Common myeloid progenitor, CD34-positive (primary cell): ENCODE results near the gene CDH23.
A peak's percentile ranks its signal among the peaks of the same experiment; 100 is the strongest.

Source experiments
- CTCF ChIA-PET: fragments of 350-600 bp; sonication (Branson Sonifier 250); formaldehyde crosslinking; loops from one replicate; lab custom pipeline; 2021; ENCODE audit warnings: antibody characterized with exemption; lab: Charles Lee
- POLR2A ChIA-PET: fragments of 350-600 bp; sonication (Branson Sonifier 250); formaldehyde crosslinking; loops from one replicate; lab custom pipeline; 2021; ENCODE audit warnings: antibody characterized with exemption; lab: Charles Lee
- DNase-seq, 3 donors: peaks; one replicate each; pipeline versions ENCODE4 v3.0.0 to v3.0.0-alpha.2; 2013
- H3K27ac ChIP-seq, 2 experiments: 1 replicate in 1 of 2; 2 replicates in 1 of 2; pipeline ENCODE4 v1.7.0; 2013; ENCODE audit warnings: inconsistent platforms in 2 of 2, low read length in 2 of 2, mild to moderate bottlenecking in 2 of 2, low read depth in 1 of 2, moderate library complexity in 1 of 2; ENCODE audit not compliant: severe bottlenecking in 2 of 2, insufficient read depth in 1 of 2, poor library complexity in 1 of 2
- H3K27me3 ChIP-seq, 5 experiments: replicated peaks in 2 of 5; 1 replicate in 3 of 5; 2 replicates in 2 of 5; pipeline versions ENCODE4 v1.6.1 to v1.7.0; 2013; ENCODE audit warnings: low read length in 4 of 5, mild to moderate bottlenecking in 2 of 5, moderate library complexity in 2 of 5, inconsistent platforms in 1 of 5; ENCODE audit not compliant: insufficient read depth in 5 of 5, control insufficient read depth in 4 of 5
- H3K36me3 ChIP-seq, 4 experiments: 1 replicate in 2 of 4; 2 replicates in 2 of 4; pipeline versions ENCODE4 v1.6.1 to v1.7.0; 2013; ENCODE audit warnings: low read length in 3 of 4, control low read depth in 1 of 4, mild to moderate bottlenecking in 1 of 4; ENCODE audit not compliant: control insufficient read depth in 4 of 4, insufficient read depth in 4 of 4
- H3K4me1 ChIP-seq, 4 experiments: 1 replicate in 3 of 4; 2 replicates in 1 of 4; pipeline versions ENCODE4 v1.6.1 to v1.7.1; 2013; ENCODE audit warnings: low read length in 3 of 4, mild to moderate bottlenecking in 3 of 4, control low read depth in 1 of 4, inconsistent platforms in 1 of 4, moderate library complexity in 1 of 4; ENCODE audit not compliant: control insufficient read depth in 4 of 4, insufficient read depth in 4 of 4; ENCODE audit errors: control extremely low read depth in 1 of 4
- H3K4me3 ChIP-seq, 7 experiments: 1 replicate in 4 of 7; 2 replicates in 3 of 7; pipeline versions ENCODE4 v1.5.1 to v1.7.0; 2013; ENCODE audit warnings: mild to moderate bottlenecking in 7 of 7, low read length in 6 of 7, moderate library complexity in 6 of 7, inconsistent platforms in 2 of 7, low read depth in 2 of 7, control low read depth in 1 of 7; ENCODE audit not compliant: insufficient read depth in 4 of 7, control insufficient read depth in 1 of 7; ENCODE audit errors: extremely low read depth in 1 of 7
- H3K9me3 ChIP-seq, 5 experiments: 1 replicate in 4 of 5; 2 replicates in 1 of 5; pipeline versions ENCODE4 v1.6.1 to v1.7.1; 2013; ENCODE audit warnings: low read length in 4 of 5, mild to moderate bottlenecking in 2 of 5, inconsistent platforms in 1 of 5, low read depth in 1 of 5, moderate library complexity in 1 of 5; ENCODE audit not compliant: control insufficient read depth in 4 of 5, insufficient read depth in 2 of 5; ENCODE audit errors: control extremely low read depth in 1 of 5
- WGBS: methylation state at CpG from one replicate; pipeline ENCODE4 v1.1.5; 2013; ENCODE audit not compliant: insufficient coverage; 5-methylcytosine and 5-hydroxymethylcytosine counted together

CDH23 gene

GRCh38 chr10:71549766-71550533 is 153.2 kb downstream of the CDH23 start:
- CTCF ChIA-PET, result interaction anchor here (1.0 to 1.2 kb wide), 3 partner anchors 20 to 175 kb away, joined by 3 read pairs; no protein-coding TSS in a partner anchor
- Histone ChIP-seq H3K27me3 (peaks cover 0 to 3% (median 0%) of the 10 kb centered on the region in 5 experiments), H3K9me3 (no peaks in the 10 kb centered on the region), H3K4me3 (no peak overlapping the region), H3K27ac (no peak overlapping the region), H3K4me1 (no peaks in the 10 kb centered on the region), H3K36me3 (no peaks in the 10 kb centered on the region)
- POLR2A ChIA-PET, result no interaction called here
- DNase-seq, result no peak
- WGBS, result 92% methylated on average over 8 of the region's 11 CpGs

DNA sequence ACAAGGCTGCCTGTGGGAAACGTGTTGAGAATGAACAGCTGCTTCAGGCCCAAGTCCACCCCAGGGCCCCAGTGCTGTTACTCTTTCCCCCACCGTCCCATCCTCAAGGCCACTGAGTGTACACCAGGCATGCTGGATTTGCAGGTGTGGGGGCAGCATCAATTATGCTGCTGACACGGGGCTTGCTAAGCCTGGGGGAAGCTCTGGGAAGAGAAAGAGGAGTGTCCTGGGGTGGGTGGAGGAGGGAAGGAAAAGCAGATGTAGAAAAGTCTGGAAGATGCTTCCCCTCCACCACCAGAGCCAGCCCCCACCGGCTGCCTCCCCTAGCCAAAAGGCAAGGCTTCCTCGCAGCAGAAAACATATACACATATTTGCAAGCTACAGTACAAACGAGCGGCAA is 153.9 kb downstream of the CDH23 start:
- DNase-seq, result no peak
- CTCF ChIA-PET, result interaction anchor here (1.0 to 1.1 kb wide), 3 partner anchors 19 to 176 kb away, joined by 3 read pairs; no protein-coding TSS in a partner anchor

DNA sequence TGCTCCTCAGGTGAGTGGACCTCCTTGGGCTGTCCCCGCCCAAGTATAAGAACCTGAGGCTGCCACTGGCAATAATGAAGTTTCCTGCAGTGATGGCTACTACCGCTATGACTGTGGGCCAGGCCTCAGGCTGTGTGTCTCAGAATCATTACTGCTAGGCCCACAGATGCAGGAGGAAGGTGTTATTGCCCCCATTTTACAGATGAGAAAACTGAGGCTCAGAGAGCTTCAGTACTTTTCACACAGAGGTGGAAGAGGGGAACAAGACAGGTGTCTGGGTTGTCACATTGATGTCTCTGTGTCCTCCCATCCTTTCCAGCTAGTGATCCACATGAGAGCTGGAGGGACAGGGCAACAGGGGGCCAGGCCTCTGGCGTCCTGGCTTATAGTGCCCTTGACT is 155.2 kb downstream of the CDH23 start:
- ChIA-PET CTCF (interaction anchor here (0.7 to 1.2 kb wide), 3 partner anchors 16 to 167 kb away, joined by 3 read pairs; no protein-coding TSS in a partner anchor), POLR2A (no interaction called here)
- Histone ChIP-seq H3K4me1 (no peaks in the 10 kb centered on the region), H3K27me3 (no peaks in the 10 kb centered on the region), H3K4me3 (no peak overlapping the region), H3K9me3 (no peaks in the 10 kb centered on the region), H3K36me3 (no peaks in the 10 kb centered on the region), H3K27ac (no peak overlapping the region)
- DNase-seq, result no peak
- WGBS, result 100% methylated on average over 2 of the region's 3 CpGs

More for the DNA sequence above, 153.9 kb downstream of the CDH23 start:
- POLR2A ChIA-PET, result no interaction called here
- peaks cover 0 to 3% (median 0%) of the 10 kb centered on the region in 5 experiments for H3K27me3 ChIP-seq
- WGBS, result 85% methylated on average over 4 of the region's 7 CpGs
- H3K27ac ChIP-seq, result no peak overlapping the region
- no peaks in the 10 kb centered on the region for H3K4me1 ChIP-seq
- no peaks in the 10 kb centered on the region for H3K36me3 ChIP-seq
- H3K9me3 ChIP-seq, result no peaks in the 10 kb centered on the region
- no peak overlapping the region for H3K4me3 ChIP-seq

DNA sequence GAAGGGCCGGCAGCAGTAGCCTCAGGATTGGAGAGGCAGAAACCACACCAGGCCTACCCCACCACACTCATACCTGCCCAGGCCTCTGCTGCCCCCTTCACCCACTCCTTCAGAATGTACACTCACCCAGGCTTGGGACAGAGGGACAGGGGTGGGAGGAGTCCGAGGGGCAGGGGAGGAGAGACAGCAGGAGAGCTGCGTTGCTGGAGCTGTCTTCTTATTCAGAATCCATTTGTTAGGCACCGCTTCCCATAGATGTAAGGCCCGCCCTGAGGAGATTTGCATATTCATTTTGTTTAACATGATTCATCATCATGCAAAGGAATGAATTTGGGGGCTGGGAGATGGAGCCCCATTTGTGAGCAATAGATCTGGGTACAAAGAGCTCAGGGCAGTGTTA is 156.7 kb downstream of the CDH23 start:
- CTCF ChIA-PET, result interaction anchor here (0.8 to 1.4 kb wide), 3 partner anchors 10 to 56 kb away, joined by 3 to 6 read pairs (median 3); no protein-coding TSS in a partner anchor
- 88% methylated on average over 5 of the region's 5 CpGs for WGBS
- Histone ChIP-seq H3K36me3 (no peaks in the 10 kb centered on the region), H3K4me1 (no peaks in the 10 kb centered on the region), H3K9me3 (no peaks in the 10 kb centered on the region), H3K4me3 (no peak overlapping the region), H3K27ac (no peak overlapping the region), H3K27me3 (no peaks in the 10 kb centered on the region)
- no peak for DNase-seq
- POLR2A ChIA-PET, result no interaction called here

DNA sequence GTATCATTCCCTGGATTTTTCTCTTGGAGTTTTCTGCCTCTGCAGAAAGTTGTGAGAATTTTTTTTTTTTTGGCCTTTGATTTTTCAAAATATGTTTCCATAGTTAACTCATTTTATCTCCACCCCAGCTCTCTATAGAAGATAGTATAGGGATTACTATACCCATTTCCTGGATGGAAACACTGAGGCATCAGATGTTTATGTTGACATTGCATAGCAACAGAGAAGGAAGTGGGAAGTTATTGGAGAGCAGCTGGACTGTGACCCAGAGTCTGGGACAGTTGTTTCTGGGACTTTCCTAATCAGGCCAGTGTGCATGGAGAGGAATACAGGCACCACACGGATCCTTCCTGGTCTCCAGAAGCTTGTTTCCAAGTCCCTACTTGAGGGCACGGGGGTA is 158.0 kb downstream of the CDH23 start:
- CTCF ChIA-PET, result interaction anchor here (1.4 kb wide), 2 partner anchors 11 to 55 kb away, joined by 4 to 6 read pairs; no protein-coding TSS in a partner anchor

DNA sequence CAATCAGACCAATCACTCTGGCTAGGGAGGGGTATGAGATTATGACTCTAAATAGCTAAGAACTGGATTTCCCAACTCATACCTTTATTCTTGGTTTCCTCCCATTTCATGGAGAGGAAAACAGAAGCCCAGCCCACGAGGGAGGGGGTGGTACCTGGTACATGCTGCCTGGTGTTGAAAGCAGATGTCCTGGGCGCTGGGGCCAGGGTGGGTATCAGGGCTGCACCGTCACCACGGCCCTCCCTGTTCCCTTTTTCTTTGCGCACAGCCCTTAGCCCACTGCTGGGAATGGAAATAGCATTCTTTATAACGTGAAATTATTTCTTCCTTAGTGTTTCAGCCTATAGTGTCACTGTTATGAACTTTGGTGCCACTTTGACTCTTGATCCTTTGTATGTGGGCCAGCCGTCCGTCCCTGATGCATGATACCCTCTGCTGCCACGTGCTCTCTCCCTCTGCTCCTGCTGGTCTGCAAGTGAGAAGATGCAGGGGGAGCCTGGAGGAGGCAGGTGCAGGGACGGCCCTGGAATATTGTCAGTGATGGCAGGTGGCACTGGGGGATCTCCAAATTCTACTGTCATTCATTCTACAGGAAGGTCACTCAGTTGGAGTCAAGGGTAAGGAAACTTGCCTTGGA is 158.5 kb downstream of the CDH23 start:
- Histone ChIP-seq H3K36me3 (no peaks in the 10 kb centered on the region), H3K9me3 (no peaks in the 10 kb centered on the region), H3K27me3 (peaks cover 0 to 2% (median 0%) of the 10 kb centered on the region in 5 experiments), H3K4me1 (no peaks in the 10 kb centered on the region), H3K4me3 (no peak overlapping the region), H3K27ac (no peak overlapping the region)
- peak in 2 of 3 donors; percentile 29 to 36 for DNase-seq
- POLR2A ChIA-PET, result no interaction called here
- CTCF ChIA-PET, result interaction anchor here (0.9 to 1.4 kb wide), 3 partner anchors 12 to 166 kb away, joined by 3 to 4 read pairs (median 4); no protein-coding TSS in a partner anchor
- 56% methylated on average over 7 of the region's 10 CpGs for WGBS

More for the DNA sequence above, 158.0 kb downstream of the CDH23 start:
- WGBS, result 88% methylated on average over 1 of the region's 2 CpGs
- Histone ChIP-seq H3K27me3 (no peaks in the 10 kb centered on the region), H3K9me3 (no peaks in the 10 kb centered on the region), H3K4me1 (no peaks in the 10 kb centered on the region), H3K27ac (no peak overlapping the region), H3K36me3 (no peaks in the 10 kb centered on the region), H3K4me3 (no peak overlapping the region)
- DNase-seq, result peak in 2 of 3 donors; percentile 6 to 9
- POLR2A ChIA-PET, result no interaction called here
